UCSD-AML1 (cell line): ENCODE data around the gene MINDY2.
"Not testable (repeated sequence)": the region's sequence is repeated elsewhere in the genome, so short reads cannot be mapped to it uniquely, and the experiment has no call there.

ENCODE experiments used
- DNase-seq: peaks from one replicate; lab custom pipeline; 2025; ENCODE audit not compliant: unreplicated experiment; lab: John Stamatoyannopoulos, UW

MINDY2 gene

DNA sequence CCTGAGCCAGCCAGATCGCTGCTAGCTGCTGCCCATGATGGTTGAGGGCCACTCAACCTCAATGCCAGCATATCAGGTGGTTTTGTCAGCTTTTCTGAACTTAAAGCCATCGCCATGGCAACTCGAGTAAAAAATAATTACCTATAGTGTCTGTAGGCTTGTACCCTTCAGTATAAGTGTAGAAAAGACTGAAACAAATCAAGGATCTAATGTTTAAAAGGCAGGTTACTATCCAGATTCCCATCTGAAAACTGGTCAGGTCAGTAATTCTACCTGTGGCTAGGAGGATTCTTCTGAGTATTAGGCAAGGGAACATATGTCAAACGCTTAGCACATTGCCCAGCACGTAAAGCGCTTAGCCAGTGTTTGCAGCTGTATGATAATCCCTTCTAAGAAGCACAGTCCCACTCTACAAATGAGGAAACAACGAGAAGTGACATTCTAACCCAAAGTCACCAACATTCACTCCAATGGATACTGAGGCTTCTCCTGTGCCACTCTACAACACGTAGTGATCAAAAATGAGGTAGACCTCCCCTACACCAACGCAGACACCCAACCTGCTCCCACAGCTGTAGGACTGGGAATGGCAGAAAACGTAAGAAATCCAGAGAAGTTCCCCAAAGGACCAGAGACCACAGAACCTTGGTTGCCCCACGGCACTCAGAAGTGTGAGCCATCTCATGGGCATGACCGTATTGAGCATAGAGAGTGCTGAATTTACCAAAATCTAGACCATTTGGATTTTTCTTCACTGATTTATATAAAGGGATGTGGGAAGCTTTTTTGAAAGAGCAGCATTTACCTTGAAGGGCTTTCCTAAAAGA, 107.1 kb downstream of the MINDY2 start:
- no peak for DNase-seq

DNA sequence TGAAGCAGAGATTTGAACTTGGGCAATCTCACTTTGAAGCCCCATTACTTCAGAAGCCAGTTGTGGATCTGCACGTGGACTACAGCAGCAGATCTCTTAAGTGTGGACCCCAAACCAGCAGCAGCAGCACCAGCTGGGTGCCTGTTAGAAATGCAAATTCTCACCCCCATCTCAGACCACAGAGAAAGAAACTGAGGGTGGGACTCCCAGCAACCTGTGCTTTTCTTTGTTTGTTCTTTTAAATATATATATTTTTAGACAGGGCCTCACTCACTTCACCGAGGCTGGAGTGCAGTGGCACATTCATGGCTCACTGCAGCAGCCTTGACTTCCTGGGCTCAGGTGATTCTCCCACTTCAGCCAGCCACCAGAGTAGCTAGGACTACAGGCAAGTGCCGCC, 109.2 kb downstream of the MINDY2 start:
- DNase-seq = no peak

DNA sequence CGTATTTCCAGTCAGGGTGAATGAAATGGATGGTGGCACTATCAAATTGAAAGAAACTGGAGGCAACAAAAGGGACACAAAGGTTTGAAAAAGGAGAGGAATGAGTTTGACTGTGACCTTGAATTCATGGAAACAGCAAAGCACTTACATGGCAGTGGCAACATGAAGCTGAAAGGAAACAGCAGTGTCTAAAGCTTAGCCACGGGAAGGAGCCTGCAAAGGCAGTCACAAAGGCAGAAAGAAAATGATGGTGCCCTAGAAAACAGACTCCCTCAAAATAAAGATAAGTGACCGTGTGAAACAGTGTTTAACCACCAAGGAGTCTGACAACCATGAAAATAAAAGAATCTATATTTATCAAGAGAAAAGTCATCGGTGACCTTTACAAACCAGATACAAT, 111.1 kb downstream of the MINDY2 start:
- no peak for DNase-seq

DNA sequence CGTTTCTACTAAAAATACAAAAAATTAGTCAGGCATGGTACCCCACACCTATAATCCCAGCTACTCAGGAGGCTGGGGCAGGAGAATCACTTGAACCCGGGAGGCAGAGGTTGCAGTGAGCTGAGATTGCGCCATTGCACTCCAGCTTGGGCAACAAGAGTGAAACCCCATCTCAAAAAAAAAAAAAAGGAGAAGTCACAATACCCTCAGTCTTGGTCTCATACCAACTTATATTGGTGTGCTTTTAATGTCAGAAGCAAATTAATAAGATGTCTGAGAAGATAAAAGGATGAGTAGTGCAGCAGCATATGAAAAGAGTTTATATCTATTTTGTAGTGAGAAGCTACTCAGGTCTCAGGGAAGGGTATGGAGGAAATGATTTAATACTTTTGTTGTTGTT, 112.8 kb downstream of the MINDY2 start:
- DNase-seq = not testable (repeated sequence)

DNA sequence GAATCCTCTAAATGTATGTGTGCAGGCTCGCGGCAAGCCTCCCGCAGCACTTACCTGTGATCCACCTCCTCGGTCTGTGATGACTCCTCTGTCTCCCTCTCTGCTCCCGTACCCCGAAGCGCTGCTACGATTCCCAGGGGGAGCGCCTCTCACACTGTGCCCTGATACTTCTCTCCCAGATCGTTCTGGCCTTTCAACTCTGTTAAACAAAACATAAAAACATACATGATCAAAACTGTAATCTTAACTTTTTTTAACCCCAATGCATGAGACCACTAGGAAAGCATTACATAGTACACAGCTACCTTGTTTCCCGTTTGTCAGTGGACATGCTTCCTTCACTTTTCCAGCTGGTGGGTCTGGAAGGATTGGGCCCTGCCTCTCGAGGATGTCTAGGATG, 115.8 kb downstream of the MINDY2 start:
- DNase-seq = no peak

DNA sequence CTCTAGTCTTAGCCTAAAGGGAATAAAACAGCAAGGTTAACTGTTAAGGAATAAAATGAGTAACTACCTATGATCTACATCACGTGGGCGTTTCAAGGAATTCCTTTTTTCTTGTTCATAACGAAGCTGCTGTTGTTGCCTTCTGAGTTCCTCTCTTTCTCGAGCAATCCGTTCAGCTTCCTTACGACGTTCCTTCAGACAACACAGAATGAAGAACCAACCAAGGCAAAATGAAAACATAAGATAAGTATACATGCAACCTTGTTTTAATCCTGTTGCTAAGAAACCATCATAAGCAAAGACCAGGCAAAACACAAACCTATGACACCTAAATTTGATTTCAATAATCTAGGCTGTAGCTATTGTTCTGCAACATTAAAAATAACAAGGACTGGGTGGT, 118.3 kb downstream of the MINDY2 start:
- DNase-seq = no peak

DNA sequence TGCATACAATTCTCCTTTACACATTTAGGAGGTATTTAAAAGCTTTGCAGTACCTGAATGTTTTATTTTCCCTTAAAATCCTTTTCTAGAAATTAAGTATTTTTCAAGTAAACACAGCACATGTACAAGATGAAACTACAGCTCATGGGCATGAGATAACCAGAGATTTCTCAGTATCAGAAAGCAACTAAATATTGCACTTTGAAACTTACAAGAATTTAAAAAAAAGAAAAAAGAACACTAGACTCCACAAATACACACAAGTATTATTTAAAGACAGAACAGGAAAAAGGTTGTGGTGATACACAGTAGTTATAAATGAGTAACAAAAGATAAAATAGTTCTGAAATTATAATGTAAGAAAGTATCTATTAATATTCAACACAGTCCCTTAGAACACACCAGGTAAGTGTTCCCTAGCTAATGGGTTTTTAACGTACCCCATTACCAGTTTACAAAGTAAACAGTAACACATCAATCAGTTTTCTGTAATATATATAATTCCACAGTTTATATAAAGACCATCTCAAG, 127.1 kb downstream of the MINDY2 start:
- no peak for DNase-seq

DNA sequence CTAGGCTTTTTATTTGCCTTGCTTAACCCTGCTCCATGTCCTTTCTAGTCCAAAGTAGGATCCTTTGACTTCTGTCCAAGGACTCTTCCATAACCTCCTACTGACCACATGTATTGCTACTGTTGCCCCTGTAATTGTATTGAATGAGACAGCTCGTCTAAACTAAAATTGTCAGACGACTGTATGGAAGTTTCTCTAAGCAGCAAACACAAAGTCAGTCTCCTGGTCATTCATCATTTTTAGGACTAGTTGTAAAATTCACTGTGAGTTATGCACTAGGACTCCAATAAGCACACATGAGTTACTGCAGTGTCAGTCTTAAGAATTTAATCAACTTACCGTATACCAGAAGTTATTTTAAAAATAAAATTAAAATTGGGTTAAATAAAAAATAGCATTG, 129.5 kb downstream of the MINDY2 start:
- no peak for DNase-seq

DNA sequence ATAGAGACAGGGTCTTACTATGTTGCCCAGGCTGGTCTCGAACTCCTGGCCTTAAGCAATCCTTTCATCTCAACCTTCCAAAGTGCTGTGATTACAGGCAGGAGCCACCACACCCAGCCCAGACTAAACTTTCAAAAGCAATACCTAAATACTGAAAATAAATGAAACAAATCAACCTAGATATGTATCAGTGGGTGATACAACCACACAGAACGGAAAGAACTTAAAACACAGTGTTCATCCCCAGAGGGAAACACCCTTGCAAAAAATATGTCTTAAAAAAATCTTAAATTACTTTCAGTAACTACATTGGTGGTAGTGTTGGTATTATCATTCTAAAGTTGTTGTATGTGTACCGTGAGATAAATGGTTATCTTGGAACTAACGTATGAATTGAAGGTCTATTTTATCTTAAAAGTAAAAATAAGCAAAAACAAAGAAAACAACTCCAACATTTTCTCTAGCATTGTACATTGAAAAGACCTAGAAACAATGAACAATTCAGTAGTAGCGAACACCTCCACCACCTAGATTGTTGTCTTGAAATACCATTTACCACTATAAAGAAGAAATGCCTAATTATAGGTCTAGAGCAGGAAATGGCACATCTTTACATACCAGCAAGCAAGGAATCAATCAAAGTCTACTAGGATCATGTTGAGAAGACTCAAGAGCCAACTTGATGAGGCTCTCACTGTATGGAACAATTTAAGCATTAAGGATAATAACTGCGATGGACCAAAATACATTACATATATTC, 137.6 kb downstream of the MINDY2 start:
- DNase-seq = no peak

DNA sequence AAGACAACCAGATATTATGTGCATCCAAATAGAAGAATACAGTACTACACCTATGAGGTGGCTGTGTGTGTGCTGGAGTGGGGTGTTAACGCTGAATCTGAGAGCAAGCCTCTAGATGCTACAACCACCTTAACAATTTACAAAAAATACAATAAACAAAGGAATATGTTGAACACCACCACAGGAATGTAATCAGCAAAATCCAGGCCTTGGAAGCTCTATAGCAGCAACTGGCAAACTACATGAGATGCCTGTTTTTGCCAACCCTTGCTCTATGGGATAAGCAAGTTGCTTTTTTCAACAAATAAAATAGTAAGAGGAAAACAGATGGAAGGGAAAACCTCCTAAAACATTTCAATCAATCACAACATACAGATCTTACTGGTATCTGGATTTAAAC, 138.5 kb downstream of the MINDY2 start:
- no peak for DNase-seq

DNA sequence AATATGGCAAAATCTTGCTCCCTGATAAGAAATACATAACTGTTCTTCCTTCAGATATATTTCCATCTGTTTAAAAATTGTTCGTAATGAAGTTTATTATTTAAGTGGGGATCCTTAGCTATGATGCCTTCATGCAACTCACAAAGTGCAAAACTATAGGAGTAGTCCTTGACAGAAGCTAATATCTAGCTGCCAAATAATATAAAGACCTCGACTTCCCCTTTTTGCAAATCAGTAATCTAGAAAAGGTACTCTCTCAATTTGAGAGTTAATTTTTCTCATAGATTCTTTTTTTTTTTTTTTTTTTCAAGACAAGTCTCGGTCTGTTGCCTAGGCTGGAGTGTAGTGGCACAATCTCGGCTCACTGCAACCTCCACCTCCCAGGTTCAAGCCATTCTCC, 139.4 kb downstream of the MINDY2 start:
- no peak for DNase-seq
